ENCODE data around the gene RLF.

RLF gene

GRCh38 chr1:40268211-40268610, 107.0 kb downstream of the RLF start:
- FAIRE-seq (no peak), DNase-seq (ENCODE audit: insufficient read length, low spot score) (no peak)

DNA sequence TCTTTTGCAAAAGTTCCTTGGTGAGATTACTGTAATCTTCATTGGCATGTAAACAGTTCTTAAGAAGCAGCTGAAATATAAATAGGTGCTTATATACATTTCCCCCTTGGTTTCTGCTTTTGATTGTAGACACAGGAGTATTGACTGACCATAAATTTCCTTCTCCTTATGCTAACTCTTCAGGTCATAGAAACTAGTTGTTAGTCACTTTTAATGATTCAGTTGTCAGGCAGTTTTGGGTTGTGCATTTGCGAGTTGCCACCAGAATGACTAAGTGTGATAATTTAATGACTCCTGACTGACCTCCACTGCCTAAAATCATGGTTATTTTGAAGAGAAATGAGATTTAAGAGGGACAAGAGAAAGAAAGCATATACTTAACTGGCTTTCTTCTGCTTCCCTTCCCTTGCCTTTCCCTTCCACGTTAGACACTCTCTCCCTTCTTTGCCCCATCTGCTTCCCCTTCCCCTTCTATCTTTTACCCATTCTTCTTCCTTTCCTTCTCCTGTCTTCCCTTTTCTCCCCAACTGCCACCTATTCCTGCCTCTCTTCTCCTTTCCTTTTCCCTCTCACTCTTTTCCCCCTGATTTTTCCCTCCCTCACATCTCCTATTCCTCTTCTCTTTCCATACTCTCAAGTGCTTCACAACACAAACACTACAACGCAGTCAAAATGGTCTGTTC, 109.1 kb downstream of the RLF start:
- DNase-seq (ENCODE audit: insufficient read length, low spot score) = no peak
- FAIRE-seq = no peak

DNA sequence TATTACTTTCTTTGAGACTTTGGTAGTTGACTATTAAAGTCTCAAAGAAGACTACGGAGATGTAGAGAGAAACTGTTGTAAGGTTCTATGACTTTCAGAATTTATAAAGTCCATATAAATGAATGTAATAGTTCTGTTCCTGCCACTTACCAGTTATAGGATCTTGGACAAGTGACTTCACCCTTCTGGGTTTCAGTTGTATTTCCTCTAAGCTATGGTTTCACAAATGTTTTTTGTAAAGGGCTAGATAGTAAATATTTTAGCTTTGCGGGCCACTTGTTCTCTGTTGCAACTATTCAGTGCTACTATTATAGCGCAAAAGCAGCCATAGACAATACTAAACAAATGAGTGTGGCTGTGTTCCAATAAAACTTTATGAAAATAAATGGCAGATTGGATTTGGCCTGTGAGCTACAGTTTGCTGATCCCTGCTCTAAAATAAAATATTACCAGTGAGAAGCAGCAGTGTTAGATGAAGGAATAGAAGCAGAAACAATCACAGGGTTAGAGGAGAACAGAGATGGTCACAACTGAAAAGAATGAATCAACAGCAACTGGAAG, 111.5 kb downstream of the RLF start:
- DNase-seq (ENCODE audit: insufficient read length, low spot score) = no peak
- peak; percentile 26 for FAIRE-seq

DNA sequence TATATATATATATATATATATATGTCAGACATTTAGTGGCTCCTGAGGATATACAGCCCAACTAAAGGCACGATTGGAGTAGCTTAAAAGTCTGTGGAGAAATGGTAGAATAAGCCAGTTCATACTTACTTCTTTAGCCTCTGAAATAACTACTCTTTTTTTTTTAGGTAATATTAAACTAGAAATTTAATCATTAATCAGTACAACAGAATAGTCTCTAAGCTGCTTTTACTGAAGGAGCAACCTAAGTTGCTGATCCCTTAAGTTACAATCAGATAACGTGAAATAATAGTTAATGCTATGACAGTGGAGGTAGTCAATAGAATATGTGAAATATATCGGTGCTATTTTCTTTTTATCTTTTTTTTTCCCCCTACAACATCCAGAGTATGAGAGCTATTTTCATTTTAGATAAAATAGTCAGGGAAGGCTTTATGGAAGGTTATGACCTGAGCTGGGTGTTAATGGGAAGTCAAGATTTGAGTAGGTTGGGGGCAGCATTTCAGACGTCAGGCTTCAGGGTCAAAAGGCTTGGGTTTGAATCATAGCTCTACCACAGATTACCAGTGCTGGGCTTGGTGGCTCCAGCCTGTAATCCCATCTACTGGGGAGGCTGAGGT, 112.5 kb downstream of the RLF start:
- no peak for FAIRE-seq

GRCh38 chr1:40274331-40274730, 113.1 kb downstream of the RLF start:
- no peak for DNase-seq (ENCODE audit: insufficient read length, low spot score)
- peak; percentile 31 for FAIRE-seq

More for the DNA sequence above, 112.5 kb downstream of the RLF start:
- DNase-seq (ENCODE audit: insufficient read length, low spot score) = no peak

GRCh38 chr1:40276122-40276521, 114.9 kb downstream of the RLF start:
- no peak for FAIRE-seq

DNA sequence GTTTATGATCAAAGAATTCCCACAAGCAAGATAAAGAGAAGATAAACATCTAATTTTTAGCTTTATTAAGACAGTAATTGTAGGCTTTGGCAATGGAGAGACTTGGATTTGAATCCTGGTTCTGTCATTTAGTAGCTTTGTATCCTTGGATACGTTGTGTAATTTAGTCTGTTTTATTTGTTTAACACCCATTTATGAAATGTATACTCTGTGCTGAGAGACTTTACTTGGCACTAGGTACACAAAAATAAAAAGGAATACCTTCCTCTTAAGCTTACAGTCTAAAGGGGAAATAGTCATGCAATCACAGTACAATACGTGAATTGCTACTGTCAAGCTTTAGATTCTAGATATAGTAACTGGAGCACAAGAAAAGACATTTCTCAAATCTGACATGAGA, 120.7 kb downstream of the RLF start:
- FAIRE-seq = no peak
- no peak for DNase-seq (ENCODE audit: insufficient read length, low spot score)

More at GRCh38 chr1:40276122-40276521, 114.9 kb downstream of the RLF start:
- no peak for DNase-seq (ENCODE audit: insufficient read length, low spot score)

Measured in GM19239 (cell line).